H1 (cell line): ENCODE results near the gene PRSS2. TPM values are rescaled to one million over a fixed set of nuclear protein-coding genes. Genes with fewer than 3 reads are reported as not detected.
A peak's percentile ranks its signal among the peaks of the same experiment; 100 is the strongest.

Experiments
- CTCF ChIA-PET: fragments of 300-600 bp; sonication (Branson Sonifier 250); formaldehyde crosslinking; loops from one replicate; lab custom pipeline; 2021; ENCODE audit not compliant: partially characterized antibody; lab: Charles Lee
- POLR2A ChIA-PET: fragments of 300-600 bp; sonication (Branson Sonifier 250); formaldehyde crosslinking; loops from one replicate; lab custom pipeline; 2021; ENCODE audit warnings: inconsistent platforms; ENCODE audit not compliant: partially characterized antibody; lab: Charles Lee
- DNase-seq, 2 experiments: peaks; one replicate each; pipeline versions ENCODE4 v3.0.0 to v3.0.0-alpha.2; 2010 to 2022; ENCODE audit warnings: low spot score in 2 of 2, low read depth in 1 of 2, mixed read lengths in 1 of 2
- FAIRE-seq: peaks from 2 replicates; lab custom pipeline; 2011; peaks lifted over from hg19 to GRCh38; lab: Jason Lieb, UNC
- H2AFZ ChIP-seq: 2 replicates; pipeline ENCODE4 v1.8.1; 2012; ENCODE audit warnings: low read length, inconsistent platforms
- H2AK5ac ChIP-seq: 2 replicates; pipeline ENCODE4 v1.6.1; 2013; ENCODE audit warnings: low read depth, low read length
- H2BK120ac ChIP-seq: replicated peaks from 2 replicates; pipeline ENCODE3; 2013; ENCODE audit warnings: low read depth, low read length, inconsistent platforms
- H2BK12ac ChIP-seq: 2 replicates; pipeline ENCODE4 v1.6.1; 2013; ENCODE audit warnings: low read depth, low read length
- H2BK15ac ChIP-seq: 2 replicates; pipeline ENCODE4 v1.6.1; 2013; ENCODE audit warnings: low read length
- H2BK20ac ChIP-seq: 2 replicates; pipeline ENCODE4 v1.6.1; 2013; ENCODE audit warnings: low read length
- H2BK5ac ChIP-seq: 2 replicates; pipeline ENCODE4 v1.6.1; 2013; ENCODE audit warnings: low read depth, low read length
- H3K14ac ChIP-seq: 2 replicates; pipeline ENCODE4 v1.6.1; 2013; ENCODE audit warnings: inconsistent platforms; ENCODE audit not compliant: insufficient read length
- H3K18ac ChIP-seq: 2 replicates; pipeline ENCODE4 v1.6.1; 2013; ENCODE audit warnings: low read length; ENCODE audit errors: extremely low read depth
- H3K23ac ChIP-seq: 2 replicates; pipeline ENCODE4 v1.6.1; 2013; ENCODE audit warnings: inconsistent platforms; ENCODE audit not compliant: insufficient read length
- H3K23me2 ChIP-seq: 2 replicates; pipeline ENCODE4 v1.6.1; 2013; ENCODE audit warnings: low read depth, low read length
- H3K27ac ChIP-seq: 2 replicates; pipeline ENCODE4 v1.6.1; 2011; ENCODE audit warnings: low read depth, low read length, inconsistent platforms
- H3K27me3 ChIP-seq, 4 experiments: replicated peaks in 1 of 4; 1 replicate in 1 of 4; 2 replicates in 3 of 4; pipeline versions ENCODE4 v1.6.1 to v1.8.1; 2011 to 2013; ENCODE audit warnings: low read length in 3 of 4, mild to moderate bottlenecking in 3 of 4, inconsistent platforms in 2 of 4, mixed read lengths in 2 of 4, moderate library complexity in 1 of 4; ENCODE audit not compliant: control insufficient read depth in 3 of 4, insufficient read depth in 3 of 4; ENCODE audit errors: extremely low read depth in 1 of 4
- H3K36me3 ChIP-seq, 4 experiments: 2 replicates each; pipeline versions ENCODE4 v1.6.1 to v1.8.1; 2011 to 2013; ENCODE audit warnings: mild to moderate bottlenecking in 4 of 4, low read length in 3 of 4, moderate library complexity in 2 of 4, control low read depth in 1 of 4, inconsistent platforms in 1 of 4; ENCODE audit not compliant: insufficient read depth in 4 of 4, control insufficient read depth in 2 of 4
- H3K4ac ChIP-seq: replicated peaks from 2 replicates; pipeline ENCODE3; 2013; ENCODE audit warnings: low read length, low read depth, mixed read lengths, inconsistent platforms; ENCODE audit not compliant: insufficient read length
- H3K4me1 ChIP-seq, 4 experiments: replicated peaks in 1 of 4; 1 replicate in 1 of 4; 2 replicates in 3 of 4; pipeline versions ENCODE4 v1.6.1 to v1.8.1; 2011 to 2013; ENCODE audit warnings: low read length in 3 of 4, inconsistent platforms in 2 of 4, mixed read lengths in 1 of 4; ENCODE audit not compliant: insufficient read depth in 4 of 4, control insufficient read depth in 3 of 4
- H3K4me2 ChIP-seq, 2 experiments: 2 replicates each; pipeline versions ENCODE4 v1.6.1 to v1.8.1; 2011 to 2013; ENCODE audit warnings: low read depth in 2 of 2, low read length in 2 of 2, control low read depth in 1 of 2, inconsistent platforms in 1 of 2, mild to moderate bottlenecking in 1 of 2; ENCODE audit not compliant: insufficient read depth in 1 of 2
- H3K4me3 ChIP-seq, 4 experiments: fragments of 200-600, 300-600 bp in 1 of 4; sonication (generic), shearing (Covaris generic), sonication (Bioruptor Twin) in 1 of 4; 2 replicates each; pipeline versions ENCODE4 v1.5.1 to v1.8.1; 2011 to 2016; ENCODE audit warnings: low read length in 4 of 4, low read depth in 3 of 4, control low read depth in 2 of 4, inconsistent platforms in 2 of 4, mild to moderate bottlenecking in 2 of 4, mixed read lengths in 1 of 4, moderate library complexity in 1 of 4; ENCODE audit not compliant: insufficient read depth in 2 of 4; ENCODE audit errors: extremely low read depth in 1 of 4
- H3K56ac ChIP-seq: replicated peaks from 2 replicates; pipeline ENCODE3; 2013; ENCODE audit warnings: low read depth, mild to moderate bottlenecking, mixed read lengths, low read length, inconsistent platforms; ENCODE audit not compliant: insufficient read length
- H3K79me1 ChIP-seq: 2 replicates; pipeline ENCODE4 v1.6.1; 2013; ENCODE audit warnings: low read depth, low read length, control low read depth
- H3K79me2 ChIP-seq, 2 experiments: 2 replicates each; pipeline versions ENCODE4 v1.6.1 to v1.8.1; 2012 to 2013; ENCODE audit warnings: low read length in 2 of 2, mild to moderate bottlenecking in 2 of 2, inconsistent platforms in 1 of 2; ENCODE audit not compliant: insufficient read depth in 2 of 2, control insufficient read depth in 1 of 2
- H3K9ac ChIP-seq, 4 experiments: replicated peaks in 1 of 4; 1 replicate in 1 of 4; 2 replicates in 3 of 4; pipeline versions ENCODE4 v1.6.1 to v1.8.1; 2011 to 2013; ENCODE audit warnings: low read depth in 3 of 4, low read length in 3 of 4, control low read depth in 2 of 4, mild to moderate bottlenecking in 2 of 4, moderate library complexity in 2 of 4, inconsistent platforms in 1 of 4; ENCODE audit errors: extremely low read depth in 1 of 4
- H3K9me3 ChIP-seq, 2 experiments: 2 replicates each; pipeline versions ENCODE4 v1.6.1 to v1.8.1; 2012 to 2013; ENCODE audit warnings: mild to moderate bottlenecking in 2 of 2, moderate library complexity in 2 of 2, control low read depth in 1 of 2, inconsistent platforms in 1 of 2, low read depth in 1 of 2, low read length in 1 of 2, mixed read lengths in 1 of 2; ENCODE audit not compliant: insufficient read depth in 2 of 2
- H4K20me1 ChIP-seq, 2 experiments: replicated peaks in 1 of 2; 2 replicates each; pipeline versions ENCODE3 to v1.8.1; 2011 to 2013; ENCODE audit warnings: inconsistent platforms in 2 of 2, low read length in 2 of 2, mild to moderate bottlenecking in 1 of 2; ENCODE audit not compliant: insufficient read depth in 2 of 2, control insufficient read depth in 1 of 2
- H4K5ac ChIP-seq: 2 replicates; pipeline ENCODE4 v1.6.1; 2013; ENCODE audit warnings: low read length, low read depth, mixed read lengths, inconsistent platforms; ENCODE audit not compliant: insufficient read length
- H4K8ac ChIP-seq: 2 replicates; pipeline ENCODE4 v1.8.0; 2013; ENCODE audit warnings: mild to moderate bottlenecking, moderate library complexity, low read length, inconsistent platforms; ENCODE audit not compliant: insufficient read depth; ENCODE audit errors: extremely low read depth
- H4K91ac ChIP-seq: replicated peaks from 2 replicates; pipeline ENCODE3; 2013; ENCODE audit warnings: low read length, mixed read lengths, inconsistent platforms; ENCODE audit not compliant: insufficient read length
- CBX8 ChIP-seq: fragments of 300-800, 300-1000 bp; sonication (generic); IDR thresholded peaks from 2 replicates; pipeline ENCODE4 v1.7.1; 2016; ENCODE audit warnings: low read depth, low read length, borderline replicate concordance
- CEBPB ChIP-seq: IDR thresholded peaks from 2 replicates; pipeline ENCODE4 v1.6.1; 2012; ENCODE audit warnings: low read depth, low read length
- KDM5A ChIP-seq: fragments of 200-600 bp; IDR thresholded peaks from 2 replicates; pipeline ENCODE4 v1.7.1; 2012; ENCODE audit warnings: mild to moderate bottlenecking, low read length, inconsistent platforms, mixed read lengths
- NRF1 ChIP-seq: IDR thresholded peaks from 2 replicates; pipeline ENCODE4 v1.6.1; 2011; ENCODE audit warnings: mild to moderate bottlenecking, low read depth, low read length, improper control_type of control experiment
- PHF8 ChIP-seq: fragments of 200-600 bp; sonication (generic); conservative IDR thresholded peaks from 2 replicates; pipeline ENCODE4 v1.7.1; 2012; ENCODE audit warnings: low read depth, mild to moderate bottlenecking, inconsistent platforms, low read length, moderate library complexity
- RAD21 ChIP-seq, 2 experiments: IDR thresholded peaks in 1 of 2; conservative IDR thresholded peaks in 1 of 2; 2 replicates each; pipeline ENCODE4 v1.6.1; 2011; ENCODE audit warnings: low read depth in 2 of 2, low read length in 2 of 2, improper control_type of control experiment in 1 of 2, inconsistent platforms in 1 of 2, mild to moderate bottlenecking in 1 of 2, moderate library complexity in 1 of 2
- RBBP5 ChIP-seq: IDR thresholded peaks from 2 replicates; pipeline ENCODE4 v1.7.1; 2012; ENCODE audit warnings: low read depth, mild to moderate bottlenecking, inconsistent platforms, low read length, moderate library complexity, borderline replicate concordance
- SAP30 ChIP-seq: fragments of 300-600 bp; sonication (generic); IDR thresholded peaks from 2 replicates; pipeline ENCODE4 v1.7.1; 2012; ENCODE audit warnings: low read length, moderate library complexity, mild to moderate bottlenecking, inconsistent platforms; ENCODE audit not compliant: insufficient read depth, insufficient replicate concordance
- SIN3A ChIP-seq, 2 experiments: IDR thresholded peaks in 1 of 2; conservative IDR thresholded peaks in 1 of 2; 2 replicates each; pipeline ENCODE4 v1.6.1; 2011 to 2012; ENCODE audit warnings: low read length in 2 of 2, improper control_type of control experiment in 1 of 2, low read depth in 1 of 2, mild to moderate bottlenecking in 1 of 2
- SIRT6 ChIP-seq: IDR thresholded peaks from one replicate; pipeline ENCODE4 v1.7.1; 2012; ENCODE audit warnings: low read length, inconsistent platforms
- SP1 ChIP-seq: IDR thresholded peaks from 2 replicates; pipeline ENCODE4 v1.6.1; 2011; ENCODE audit warnings: low read depth, low read length
- SP2 ChIP-seq: IDR thresholded peaks from 2 replicates; pipeline ENCODE4 v1.6.1; 2012; ENCODE audit warnings: mild to moderate bottlenecking, low read length, inconsistent platforms
- ZNF274 ChIP-seq: IDR thresholded peaks from 2 replicates; pipeline ENCODE4 v1.7.0; 2012; ENCODE audit warnings: low read length, borderline replicate concordance; ENCODE audit errors: extremely low read depth
- WGBS, 2 experiments: shearing (Covaris generic) in 1 of 2; methylation state at CpG; one replicate each; pipeline versions ENCODE4 v1.1.6 to v1.1.7; 2013 to 2015; ENCODE audit warnings: low lambda C conversion rate in 2 of 2, mixed read lengths in 2 of 2, inconsistent platforms in 1 of 2, low coverage in 1 of 2, missing lambda C conversion rate in 1 of 2; ENCODE audit not compliant: insufficient replicate concordance in 2 of 2, insufficient coverage in 1 of 2, insufficient read length in 1 of 2; ENCODE audit errors: extremely low coverage in 1 of 2, missing lambda C conversion rate in 1 of 2; 5-methylcytosine and 5-hydroxymethylcytosine counted together
- polyA plus RNA-seq, 7 experiments: library from polyadenylated mRNA; depleted of rRNA in 3 of 7; stranded (reverse) in 5 of 7; unstranded in 2 of 7; fragments of >200 nt in 5 of 7; fragments of 200-250 nt in 2 of 7; gene quantifications; 1 replicate in 5 of 7; 2 replicates in 1 of 7; 4 replicates in 1 of 7; pipeline versions ENCODE4 v1.2.1 to v1.2.3, GENCODE V29; 2011 to 2013; ENCODE audit warnings: missing spikeins in 2 of 7, mixed read lengths in 2 of 7
- total RNA-seq: library from RNA; stranded (reverse); fragmentation: NEBNext Ultra II Directional; extraction: Animal tissue kit (Norgen Biotek cat#: 25700); gene quantifications from 2 replicates; pipeline ENCODE4 v1.2.1, GENCODE V29; 2021
- TF ChIP-seq, protein P1 (sequence below): IDR thresholded peaks from 2 replicates; pipeline ENCODE4 v1.6.1; 2011; ENCODE audit warnings: low read depth, mild to moderate bottlenecking, low read length; ENCODE audit not compliant: insufficient read depth

The PRSS2 gene
- total and polyA plus RNA-seq, 2 of the 8 experiments (the other 6 are each of a cell fraction or from before 2014, with no cell fraction given): not detected

DNA sequence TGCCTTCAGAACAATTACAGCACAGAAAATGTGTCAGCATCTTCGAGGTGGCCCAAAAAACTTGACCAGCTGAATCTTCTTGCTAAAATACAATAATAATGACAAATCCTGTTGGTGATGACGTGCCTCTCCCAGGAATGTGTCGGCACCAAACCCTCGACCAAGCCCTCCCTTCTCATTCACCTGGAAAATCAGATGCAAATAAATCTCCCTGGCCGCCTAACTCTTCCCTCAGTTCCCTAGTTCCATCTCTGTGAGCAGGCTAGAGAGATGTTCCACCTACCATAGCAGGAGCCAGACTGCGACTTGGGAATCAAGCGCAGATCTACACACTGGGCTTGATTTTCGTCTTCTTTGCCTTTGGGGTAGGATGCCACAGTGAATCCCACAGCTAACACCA, 17.4 kb upstream of the PRSS2 start:
- no peak for FAIRE-seq
- Histone ChIP-seq H2BK120ac (no peak overlapping the region), H3K4me2 (no peak overlapping the region), H2BK20ac (no peak overlapping the region), H3K4me3 (no peak overlapping the region), H3K9ac (no peak overlapping the region), H3K14ac (no peak overlapping the region), H3K27ac (no peak overlapping the region), H2AFZ (no peak overlapping the region), H3K79me1 (no peaks in the 10 kb centered on the region), H2BK15ac (no peak overlapping the region), H2BK5ac (no peak overlapping the region), H4K8ac (no peak overlapping the region), H3K23ac (no peak overlapping the region), H3K79me2 (no peaks in the 10 kb centered on the region), H3K27me3 (no peaks in the 10 kb centered on the region), H4K91ac (no peak overlapping the region), H3K36me3 (no peaks in the 10 kb centered on the region), H3K18ac (no peak overlapping the region), H4K5ac (no peak overlapping the region), H3K56ac (no peak overlapping the region), H2AK5ac (no peak overlapping the region), H3K9me3 (no peaks in the 10 kb centered on the region), H3K23me2 (no peaks in the 10 kb centered on the region), H3K4ac (no peak overlapping the region), H2BK12ac (no peak overlapping the region), H3K4me1 (no peaks in the 10 kb centered on the region), H4K20me1 (no peaks in the 10 kb centered on the region)
- CTCF ChIA-PET: interaction anchor here (1.2 to 1.6 kb wide), 2 partner anchors 10 to 121 kb away, joined by 3 read pairs; no protein-coding TSS in a partner anchor
- WGBS, 2 experiments: 51% methylated on average over 8 of the region's 8 CpGs; no CpG with 5 or more reads in 1 of the 2 experiments
- DNase-seq: peak in 1 of 2 experiments; percentile 17
- POLR2A ChIA-PET: no interaction called here
- TF ChIP-seq SIRT6 (no peak), KDM5A (no peak), RBBP5 (no peak), PHF8 (no peak), CEBPB (no peak), SP2 (no peak), ZNF274 (no peak), SAP30 (no peak), NRF1 (no peak), SIN3A (conservative IDR thresholded peaks at IDR 0.05 in 1 of 2, IDR thresholded peaks at IDR 0.05 in 1 of 2; ENCODE audit: low read depth in 1 of 2, low read length in 2 of 2) (no peak), CBX8 (no peak), SP1 (no peak), RAD21 (IDR thresholded peaks at IDR 0.05 in 1 of 2, conservative IDR thresholded peaks at IDR 0.05 in 1 of 2; ENCODE audit: low read depth in 2 of 2, low read length in 2 of 2) (no peak)
- TF ChIP-seq, protein P1, sequence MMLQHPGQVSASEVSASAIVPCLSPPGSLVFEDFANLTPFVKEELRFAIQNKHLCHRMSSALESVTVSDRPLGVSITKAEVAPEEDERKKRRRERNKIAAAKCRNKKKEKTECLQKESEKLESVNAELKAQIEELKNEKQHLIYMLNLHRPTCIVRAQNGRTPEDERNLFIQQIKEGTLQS: no peak
